HEK293 (cell line): ENCODE data around the gene COL4A1.

ENCODE experiments used
- CTCF ChIA-PET: fragments of 350-600 bp; formaldehyde crosslinking; extraction: SDS; loops from one replicate; lab custom pipeline; 2021; ENCODE audit warnings: antibody characterized with exemption; lab: Yijun Ruan, JAX
- POLR2A ChIA-PET: fragments of 300-600 bp; formaldehyde crosslinking; extraction: SDS; loops from one replicate; lab custom pipeline; 2020; ENCODE audit warnings: antibody characterized with exemption, inconsistent platforms; lab: Yijun Ruan, JAX
- H3K27ac ChIP-seq: fragments of 200-500 bp; sonication (Bioruptor generic); 2 replicates; pipeline ENCODE4 v1.5.1; 2014; ENCODE audit warnings: low read depth, low read length, control low read depth, inconsistent platforms; ENCODE audit errors: extremely low read depth
- H3K36me3 ChIP-seq, 2 experiments: fragments of 200-500 bp in 1 of 2; sonication (Bioruptor generic) in 1 of 2; 1 replicate in 1 of 2; 2 replicates in 1 of 2; pipeline ENCODE4 v1.5.1; 2014 to 2017; ENCODE audit warnings: inconsistent platforms in 2 of 2, low read length in 2 of 2; ENCODE audit not compliant: control insufficient read depth in 2 of 2, insufficient read depth in 1 of 2
- H3K4me1 ChIP-seq: fragments of 200-500 bp; sonication (Bioruptor generic); 2 replicates; pipeline ENCODE4 v1.5.1; 2014; ENCODE audit warnings: mild to moderate bottlenecking, low read length, inconsistent platforms; ENCODE audit not compliant: control insufficient read depth, insufficient read depth
- H3K4me3 ChIP-seq: 2 replicates; pipeline ENCODE4 v1.5.1; 2011; ENCODE audit warnings: low read depth, mild to moderate bottlenecking, control low read depth, low read length, moderate library complexity
- H3K9me3 ChIP-seq: fragments of 200-500 bp; sonication (Bioruptor generic); 2 replicates; pipeline ENCODE4 v1.5.1; 2014; ENCODE audit warnings: low read depth, low read length, inconsistent platforms; ENCODE audit not compliant: control insufficient read depth, insufficient read depth
- KLF7 ChIP-seq: fragments of 450-650 bp; formaldehyde crosslinking; IDR thresholded peaks from 2 replicates; pipeline ENCODE4 v1.5.1; 2016; ENCODE audit warnings: missing biosample characterization, missing genetic modification characterization, borderline replicate concordance
- KLF9 ChIP-seq: fragments of 450-650 bp; formaldehyde crosslinking; IDR thresholded peaks from 2 replicates; pipeline ENCODE4 v1.5.1; 2016; ENCODE audit warnings: missing biosample characterization, missing genetic modification characterization, low read depth
- ZBTB44 ChIP-seq: fragments of 450-650 bp; IDR thresholded peaks from 2 replicates; pipeline ENCODE4 v1.5.1; 2018; ENCODE audit warnings: missing biosample characterization, mild to moderate bottlenecking, missing genetic modification characterization
- ZFP69B ChIP-seq: fragments of 450-650 bp; formaldehyde crosslinking; IDR thresholded peaks from 2 replicates; pipeline ENCODE4 v1.5.1; 2016; ENCODE audit warnings: missing biosample characterization, missing genetic modification characterization
- ZNF140 ChIP-seq: fragments of 450-650 bp; formaldehyde crosslinking; IDR thresholded peaks from 2 replicates; pipeline ENCODE4 v1.5.1; 2016; ENCODE audit warnings: missing biosample characterization, missing genetic modification characterization
- ZNF148 ChIP-seq: fragments of 450-650 bp; formaldehyde crosslinking; IDR thresholded peaks from 2 replicates; pipeline ENCODE4 v1.5.0; 2017; ENCODE audit warnings: missing biosample characterization, missing genetic modification characterization, borderline replicate concordance
- ZNF175 ChIP-seq: fragments of 450-650 bp; formaldehyde crosslinking; IDR thresholded peaks from 2 replicates; pipeline ENCODE4 v1.5.1; 2016; ENCODE audit warnings: missing biosample characterization, missing genetic modification characterization
- ZNF26 ChIP-seq: fragments of 450-650 bp; formaldehyde crosslinking; IDR thresholded peaks from 2 replicates; pipeline ENCODE4 v1.5.1; 2016; ENCODE audit warnings: missing biosample characterization, missing genetic modification characterization
- ZNF280C ChIP-seq: fragments of 450-650 bp; formaldehyde crosslinking; IDR thresholded peaks from 2 replicates; pipeline ENCODE4 v1.5.1; 2016; ENCODE audit warnings: missing biosample characterization, missing genetic modification characterization
- ZNF350 ChIP-seq: fragments of 450-650 bp; formaldehyde crosslinking; IDR thresholded peaks from 2 replicates; pipeline ENCODE4 v1.5.0; 2017; ENCODE audit warnings: missing biosample characterization, mild to moderate bottlenecking, missing genetic modification characterization
- ZNF354C ChIP-seq: fragments of 450-650 bp; formaldehyde crosslinking; IDR thresholded peaks from 2 replicates; pipeline ENCODE4 v1.5.1; 2016; ENCODE audit warnings: missing biosample characterization, missing genetic modification characterization, low read depth, borderline replicate concordance
- ZNF416 ChIP-seq: fragments of 450-650 bp; formaldehyde crosslinking; IDR thresholded peaks from 2 replicates; pipeline ENCODE4 v1.5.1; 2016; ENCODE audit warnings: missing biosample characterization, missing genetic modification characterization
- ZNF488 ChIP-seq: fragments of 450-650 bp; formaldehyde crosslinking; IDR thresholded peaks from 2 replicates; pipeline ENCODE4 v1.5.1; 2016; ENCODE audit warnings: missing biosample characterization, missing genetic modification characterization
- ZNF501 ChIP-seq: fragments of 450-650 bp; formaldehyde crosslinking; IDR thresholded peaks from 2 replicates; pipeline ENCODE4 v1.5.1; 2016; ENCODE audit warnings: missing biosample characterization, missing genetic modification characterization
- ZNF558 ChIP-seq: fragments of 450-650 bp; formaldehyde crosslinking; IDR thresholded peaks from 2 replicates; pipeline ENCODE4 v1.5.1; 2016; ENCODE audit warnings: missing biosample characterization, missing genetic modification characterization
- ZNF621 ChIP-seq: fragments of 450-650 bp; formaldehyde crosslinking; IDR thresholded peaks from 2 replicates; pipeline ENCODE4 v1.5.1; 2017; ENCODE audit warnings: missing biosample characterization, missing genetic modification characterization
- ZNF626 ChIP-seq: fragments of 450-650 bp; sonication (Bioruptor Pico); formaldehyde crosslinking; IDR thresholded peaks from 2 replicates; pipeline ENCODE4 v1.5.1; 2018; ENCODE audit warnings: missing biosample characterization, missing genetic modification characterization, inconsistent platforms
- ZSCAN23 ChIP-seq: fragments of 450-650 bp; formaldehyde crosslinking; IDR thresholded peaks from 2 replicates; pipeline ENCODE4 v1.5.1; 2016; ENCODE audit warnings: missing biosample characterization, missing genetic modification characterization

COL4A1 gene

DNA sequence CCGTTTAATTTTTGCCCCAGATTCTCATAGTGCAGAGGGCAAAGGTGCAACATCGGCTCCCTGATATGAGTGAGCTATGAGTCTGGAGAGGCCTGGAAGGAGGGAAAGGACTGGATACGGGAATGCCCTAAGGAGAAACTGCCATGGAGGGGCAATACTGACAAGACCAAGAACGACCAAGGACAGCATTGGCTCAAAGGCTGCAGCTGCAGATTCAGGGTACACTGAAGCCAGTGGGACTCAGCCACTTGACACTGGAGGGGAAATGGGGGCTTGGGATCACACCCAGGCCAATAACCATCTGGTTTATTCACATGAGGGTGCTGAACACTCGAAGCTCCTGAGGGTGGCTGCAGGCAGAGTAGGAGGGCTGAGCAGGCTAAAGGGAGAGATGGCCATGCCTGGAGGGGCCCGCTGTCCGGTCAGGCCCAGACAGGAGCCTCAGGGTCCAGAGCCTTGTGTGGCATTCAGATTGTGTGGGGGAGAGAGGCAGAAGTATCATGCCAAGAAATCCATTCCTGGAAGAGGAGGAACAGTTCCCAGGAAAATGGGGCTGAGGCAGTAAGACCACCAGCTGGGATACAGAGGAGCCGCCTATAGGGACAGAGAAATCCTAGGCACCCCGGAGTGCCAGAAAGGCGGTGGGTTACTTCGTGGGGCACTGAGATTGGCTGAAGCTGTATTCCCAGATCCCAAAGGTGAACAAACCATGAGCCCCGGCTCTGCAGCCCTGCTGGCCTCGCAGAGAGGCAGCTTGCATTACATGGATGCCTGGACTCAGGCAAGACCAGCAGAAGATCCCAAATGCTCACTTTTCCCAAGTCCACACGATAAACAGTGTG is 20.7 kb downstream of the COL4A1 start:
- H3K36me3 ChIP-seq, result no peaks in the 10 kb centered on the region
- no peak overlapping the region for H3K27ac ChIP-seq
- no peaks in the 10 kb centered on the region for H3K4me1 ChIP-seq
- no peak overlapping the region for H3K4me3 ChIP-seq
- ChIA-PET CTCF (interaction anchor here (0.7 kb wide), 1 partner anchor 12 kb away, joined by 3 read pairs; no protein-coding TSS in a partner anchor), POLR2A (no interaction called here)
- no peak for TF ChIP-seq ZNF501 (tag by site-specific recombination)
- no peak for TF ChIP-seq ZNF354C (tag by site-specific recombination)
- no peak for TF ChIP-seq KLF9
- TF ChIP-seq ZNF626 (tag by site-specific recombination), result no peak
- H3K9me3 ChIP-seq, result no peaks in the 10 kb centered on the region

GRCh38 chr13:110284779-110285484 is 22.0 kb downstream of the COL4A1 start:
- POLR2A ChIA-PET, result no interaction called here
- no peak overlapping the region for H3K4me3 ChIP-seq
- H3K9me3 ChIP-seq, result no peaks in the 10 kb centered on the region
- CTCF ChIA-PET, result interaction anchor here (0.5 kb wide), 1 partner anchor 35 kb away, joined by 3 read pairs; no protein-coding TSS in a partner anchor
- no peaks in the 10 kb centered on the region for H3K36me3 ChIP-seq
- TF ChIP-seq KLF7 (tag by site-specific recombination), result no peak
- no peak for TF ChIP-seq ZNF350 (tag by site-specific recombination)
- no peak for TF ChIP-seq ZFP69B (tag by site-specific recombination)
- no peak for TF ChIP-seq ZNF148 (tag by site-specific recombination)
- no peak for TF ChIP-seq ZNF140 (tag by site-specific recombination)
- no peak for TF ChIP-seq ZNF416 (tag by site-specific recombination)
- TF ChIP-seq ZNF621 (tag by site-specific recombination), result no peak
- TF ChIP-seq ZBTB44, result no peak
- TF ChIP-seq, all 188 proteins: peak for 0
- Histone ChIP-seq H3K27ac (no peak overlapping the region), H3K4me1 (no peaks in the 10 kb centered on the region)

- H3K27ac ChIP-seq, result no peak overlapping the region
- no peak overlapping the region for H3K4me3 ChIP-seq
- H3K36me3 ChIP-seq, result no peaks in the 10 kb centered on the region
- CTCF ChIA-PET, result interaction anchor here (0.5 kb wide), 1 partner anchor 36 kb away, joined by 3 read pairs; no protein-coding TSS in a partner anchor
- H3K4me1 ChIP-seq, result no peaks in the 10 kb centered on the region
- POLR2A ChIA-PET, result no interaction called here
- no peaks in the 10 kb centered on the region for H3K9me3 ChIP-seq
- TF ChIP-seq ZNF175 (tag by site-specific recombination), result no peak
- no peak for TF ChIP-seq ZSCAN23 (tag by site-specific recombination)
- TF ChIP-seq ZNF558 (tag by site-specific recombination), result no peak
- no peak for TF ChIP-seq ZNF280C
- TF ChIP-seq ZNF26 (tag by site-specific recombination), result no peak
- no peak for TF ChIP-seq ZNF488 (tag by site-specific recombination)
Measured at GRCh38 chr13:110283736-110284517, 23.0 kb downstream of the COL4A1 start.
